ENCODE measurements around the gene CHTF8.

DNA sequence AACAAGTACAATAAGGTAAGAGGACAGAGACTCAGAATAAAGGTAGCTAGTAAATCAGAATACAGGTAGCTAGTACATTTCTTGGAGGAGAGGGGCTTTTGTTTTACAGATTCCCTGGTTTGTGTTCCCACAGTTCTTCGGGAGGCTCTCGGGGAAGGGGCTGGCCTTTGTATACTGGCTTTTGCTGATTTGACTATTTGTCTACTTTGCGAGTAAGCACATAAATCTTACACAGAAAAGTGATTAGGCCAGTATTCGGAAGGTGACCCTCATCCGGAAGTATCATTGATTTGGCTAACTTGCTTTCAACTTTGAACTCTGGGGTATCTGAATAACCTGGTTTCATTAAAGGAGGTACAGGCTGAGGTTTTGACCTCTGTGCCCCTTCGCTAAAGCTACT is 33.2 kb upstream of the CHTF8 start:
- TF ChIP-seq CREB1 (IDR thresholded peaks at IDR 0.05; ENCODE audit: low read depth) (no peak), TEAD4 (IDR thresholded peaks at IDR 0.05) (no peak), CEBPB (IDR thresholded peaks at IDR 0.05) (no peak), YY1 (IDR thresholded peaks at IDR 0.05; ENCODE audit: low read depth) (no peak), EP300 (IDR thresholded peaks at IDR 0.05; ENCODE audit: borderline replicate concordance) (no peak), TAF1 (IDR thresholded peaks at IDR 0.05; ENCODE audit: low read depth) (no peak), RAD21 (IDR thresholded peaks at IDR 0.05; ENCODE audit: low read depth) (no peak), TCF12 (IDR thresholded peaks at IDR 0.05; ENCODE audit: low read depth) (no peak)
- TF ChIP-seq, protein P1, sequence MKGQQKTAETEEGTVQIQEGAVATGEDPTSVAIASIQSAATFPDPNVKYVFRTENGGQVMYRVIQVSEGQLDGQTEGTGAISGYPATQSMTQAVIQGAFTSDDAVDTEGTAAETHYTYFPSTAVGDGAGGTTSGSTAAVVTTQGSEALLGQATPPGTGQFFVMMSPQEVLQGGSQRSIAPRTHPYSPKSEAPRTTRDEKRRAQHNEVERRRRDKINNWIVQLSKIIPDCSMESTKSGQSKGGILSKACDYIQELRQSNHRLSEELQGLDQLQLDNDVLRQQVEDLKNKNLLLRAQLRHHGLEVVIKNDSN (IDR thresholded peaks at IDR 0.05) = no peak
- TF ChIP-seq, protein P2, sequence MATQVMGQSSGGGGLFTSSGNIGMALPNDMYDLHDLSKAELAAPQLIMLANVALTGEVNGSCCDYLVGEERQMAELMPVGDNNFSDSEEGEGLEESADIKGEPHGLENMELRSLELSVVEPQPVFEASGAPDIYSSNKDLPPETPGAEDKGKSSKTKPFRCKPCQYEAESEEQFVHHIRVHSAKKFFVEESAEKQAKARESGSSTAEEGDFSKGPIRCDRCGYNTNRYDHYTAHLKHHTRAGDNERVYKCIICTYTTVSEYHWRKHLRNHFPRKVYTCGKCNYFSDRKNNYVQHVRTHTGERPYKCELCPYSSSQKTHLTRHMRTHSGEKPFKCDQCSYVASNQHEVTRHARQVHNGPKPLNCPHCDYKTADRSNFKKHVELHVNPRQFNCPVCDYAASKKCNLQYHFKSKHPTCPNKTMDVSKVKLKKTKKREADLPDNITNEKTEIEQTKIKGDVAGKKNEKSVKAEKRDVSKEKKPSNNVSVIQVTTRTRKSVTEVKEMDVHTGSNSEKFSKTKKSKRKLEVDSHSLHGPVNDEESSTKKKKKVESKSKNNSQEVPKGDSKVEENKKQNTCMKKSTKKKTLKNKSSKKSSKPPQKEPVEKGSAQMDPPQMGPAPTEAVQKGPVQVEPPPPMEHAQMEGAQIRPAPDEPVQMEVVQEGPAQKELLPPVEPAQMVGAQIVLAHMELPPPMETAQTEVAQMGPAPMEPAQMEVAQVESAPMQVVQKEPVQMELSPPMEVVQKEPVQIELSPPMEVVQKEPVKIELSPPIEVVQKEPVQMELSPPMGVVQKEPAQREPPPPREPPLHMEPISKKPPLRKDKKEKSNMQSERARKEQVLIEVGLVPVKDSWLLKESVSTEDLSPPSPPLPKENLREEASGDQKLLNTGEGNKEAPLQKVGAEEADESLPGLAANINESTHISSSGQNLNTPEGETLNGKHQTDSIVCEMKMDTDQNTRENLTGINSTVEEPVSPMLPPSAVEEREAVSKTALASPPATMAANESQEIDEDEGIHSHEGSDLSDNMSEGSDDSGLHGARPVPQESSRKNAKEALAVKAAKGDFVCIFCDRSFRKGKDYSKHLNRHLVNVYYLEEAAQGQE (IDR thresholded peaks at IDR 0.05; ENCODE audit: low read depth) = no peak
- TF ChIP-seq, protein P3, sequence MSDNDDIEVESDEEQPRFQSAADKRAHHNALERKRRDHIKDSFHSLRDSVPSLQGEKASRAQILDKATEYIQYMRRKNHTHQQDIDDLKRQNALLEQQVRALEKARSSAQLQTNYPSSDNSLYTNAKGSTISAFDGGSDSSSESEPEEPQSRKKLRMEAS (IDR thresholded peaks at IDR 0.05) = no peak

Data from Ishikawa (cell line).